ENCODE data around the gene OR6S1. TPM values are rescaled to one million over a fixed set of nuclear protein-coding genes. Genes with fewer than 3 reads are reported as not detected.

Gene OR6S1
- total RNA-seq, 1 donor, result not detected

DNA sequence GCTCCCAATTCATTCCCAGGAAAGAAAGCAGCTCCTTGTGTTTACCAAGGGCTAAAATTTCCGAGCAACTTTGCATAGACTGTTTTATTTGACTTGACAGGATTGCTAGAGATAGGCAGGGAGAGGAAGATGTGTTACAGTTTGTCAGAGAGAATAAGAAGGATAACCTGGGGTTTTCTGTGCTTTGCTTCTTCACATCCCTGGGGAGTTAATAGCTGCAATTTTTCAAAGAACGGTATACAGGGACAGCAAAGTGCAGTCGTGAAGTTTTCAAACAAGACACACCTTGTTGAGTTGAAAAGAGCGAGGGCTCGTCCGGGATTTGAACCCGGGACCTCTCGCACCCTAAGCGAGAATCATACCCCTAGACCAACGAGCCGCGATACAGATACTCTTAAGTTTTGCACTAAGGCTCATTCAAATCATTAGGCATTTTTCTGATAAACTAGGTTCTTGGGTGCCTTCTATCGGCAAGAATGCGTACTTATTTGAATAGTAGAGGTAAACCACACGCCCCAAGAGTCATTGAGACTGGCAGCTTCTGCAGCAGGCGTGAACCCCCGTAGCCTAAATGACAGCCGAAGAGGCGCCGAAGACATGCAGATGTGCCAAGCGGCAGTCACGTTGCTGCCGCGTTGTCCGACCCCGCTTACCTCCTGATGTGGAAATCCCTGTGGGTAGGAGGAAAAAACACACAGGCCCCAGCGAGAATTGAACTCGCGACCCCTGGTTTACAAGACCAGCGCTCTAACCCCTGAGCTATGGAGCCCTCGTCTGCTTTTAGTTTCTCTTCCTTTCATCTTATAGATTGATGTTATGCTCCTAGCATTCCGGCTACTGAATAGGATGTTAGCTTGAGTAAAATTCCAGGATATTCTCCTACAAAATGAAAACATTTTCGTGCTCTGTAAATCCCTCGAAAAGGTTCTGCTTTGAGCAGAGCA lies 28.1 kb downstream of the OR6S1 start:
- DNase-seq (ENCODE audit: insufficient read length, low spot score, missing footprints), result peak; percentile 87
- TF ChIP-seq, protein P1, sequence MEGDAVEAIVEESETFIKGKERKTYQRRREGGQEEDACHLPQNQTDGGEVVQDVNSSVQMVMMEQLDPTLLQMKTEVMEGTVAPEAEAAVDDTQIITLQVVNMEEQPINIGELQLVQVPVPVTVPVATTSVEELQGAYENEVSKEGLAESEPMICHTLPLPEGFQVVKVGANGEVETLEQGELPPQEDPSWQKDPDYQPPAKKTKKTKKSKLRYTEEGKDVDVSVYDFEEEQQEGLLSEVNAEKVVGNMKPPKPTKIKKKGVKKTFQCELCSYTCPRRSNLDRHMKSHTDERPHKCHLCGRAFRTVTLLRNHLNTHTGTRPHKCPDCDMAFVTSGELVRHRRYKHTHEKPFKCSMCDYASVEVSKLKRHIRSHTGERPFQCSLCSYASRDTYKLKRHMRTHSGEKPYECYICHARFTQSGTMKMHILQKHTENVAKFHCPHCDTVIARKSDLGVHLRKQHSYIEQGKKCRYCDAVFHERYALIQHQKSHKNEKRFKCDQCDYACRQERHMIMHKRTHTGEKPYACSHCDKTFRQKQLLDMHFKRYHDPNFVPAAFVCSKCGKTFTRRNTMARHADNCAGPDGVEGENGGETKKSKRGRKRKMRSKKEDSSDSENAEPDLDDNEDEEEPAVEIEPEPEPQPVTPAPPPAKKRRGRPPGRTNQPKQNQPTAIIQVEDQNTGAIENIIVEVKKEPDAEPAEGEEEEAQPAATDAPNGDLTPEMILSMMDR (IDR thresholded peaks at IDR 0.05; ENCODE audit: extremely low read depth, low read depth, low read length), result peak; percentile 83
- Histone ChIP-seq H3K27ac (ENCODE audit: low read depth, low read length) (peak overlapping the region; percentile 68), H3K36me3 (ENCODE audit: insufficient read depth, low read length) (no peaks in the 10 kb centered on the region), H3K9me3 (ENCODE audit: low read depth, low read length) (no peaks in the 10 kb centered on the region), H3K79me2 (ENCODE audit: insufficient read depth, low read length) (no peaks in the 10 kb centered on the region), H4K20me1 (ENCODE audit: insufficient read depth, low read length) (no peaks in the 10 kb centered on the region), H3K27me3 (ENCODE audit: insufficient read depth, low read length) (peaks cover 2% of the 10 kb centered on the region), H3K4me1 (ENCODE audit: insufficient read depth, low read length) (peaks cover 10% of the 10 kb centered on the region), H2AFZ (ENCODE audit: low read length) (peak overlapping the region; percentile 90), H3K4me2 (ENCODE audit: insufficient read depth, low read length) (peak overlapping the region; percentile 91), H3K4me3 (ENCODE audit: insufficient read depth, low read length) (peak overlapping the region; percentile 78)

DNA sequence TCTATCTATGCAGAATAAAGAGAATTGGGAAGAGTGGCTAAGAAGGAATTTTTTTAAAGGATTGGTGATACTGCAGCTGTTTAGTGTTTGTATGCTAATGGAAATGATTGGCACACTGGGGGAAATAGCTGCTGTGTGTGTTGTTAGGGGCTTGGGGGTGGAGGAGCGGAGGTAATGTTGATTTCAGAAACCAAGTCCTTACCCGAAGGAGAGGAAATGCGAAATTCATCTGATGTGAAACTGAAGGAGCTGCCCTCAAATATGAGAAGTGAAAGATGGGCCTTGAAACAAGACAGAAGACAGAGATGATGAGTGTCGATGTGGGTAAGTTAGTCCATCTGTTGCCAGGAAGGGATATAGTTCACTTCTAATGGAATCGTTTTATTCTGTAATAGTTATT lies 29.1 kb downstream of the OR6S1 start:
- Histone ChIP-seq H3K4me2 (ENCODE audit: insufficient read depth, low read length) (no peak overlapping the region), H3K4me3 (ENCODE audit: insufficient read depth, low read length) (no peak overlapping the region), H3K9me3 (ENCODE audit: low read depth, low read length) (no peaks in the 10 kb centered on the region), H3K4me1 (ENCODE audit: insufficient read depth, low read length) (peaks cover 10% of the 10 kb centered on the region), H3K36me3 (ENCODE audit: insufficient read depth, low read length) (no peaks in the 10 kb centered on the region), H4K20me1 (ENCODE audit: insufficient read depth, low read length) (no peaks in the 10 kb centered on the region), H3K27me3 (ENCODE audit: insufficient read depth, low read length) (peaks cover 2% of the 10 kb centered on the region), H3K27ac (ENCODE audit: low read depth, low read length) (no peak overlapping the region), H3K79me2 (ENCODE audit: insufficient read depth, low read length) (no peaks in the 10 kb centered on the region), H2AFZ (ENCODE audit: low read length) (no peak overlapping the region)
- no peak for DNase-seq (ENCODE audit: insufficient read length, low spot score, missing footprints)
- TF ChIP-seq, protein P1 (IDR thresholded peaks at IDR 0.05; ENCODE audit: extremely low read depth, low read depth, low read length), result no peak

DNA sequence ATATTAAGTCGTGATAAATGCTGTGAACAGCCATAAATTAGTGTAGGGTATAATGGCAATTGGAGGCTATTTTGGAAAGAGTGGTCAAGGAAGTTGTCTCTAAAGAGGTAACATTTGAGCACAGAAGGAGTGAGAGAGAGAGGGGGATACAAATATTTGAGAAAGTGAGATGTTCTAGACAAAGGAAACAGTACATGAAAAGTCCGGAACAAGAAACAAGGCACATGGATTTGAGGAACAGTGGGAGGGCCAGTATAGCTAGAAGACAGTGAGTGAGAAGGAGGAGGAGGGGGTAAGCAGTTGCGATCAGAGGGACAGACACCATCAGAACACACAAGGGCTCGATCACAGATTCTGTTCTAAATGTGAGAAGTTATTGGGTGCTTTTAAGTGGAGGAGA lies 30.2 kb downstream of the OR6S1 start:
- Histone ChIP-seq H4K20me1 (ENCODE audit: insufficient read depth, low read length) (no peaks in the 10 kb centered on the region), H3K9me3 (ENCODE audit: low read depth, low read length) (no peaks in the 10 kb centered on the region), H3K79me2 (ENCODE audit: insufficient read depth, low read length) (no peaks in the 10 kb centered on the region), H2AFZ (ENCODE audit: low read length) (no peak overlapping the region), H3K4me3 (ENCODE audit: insufficient read depth, low read length) (no peak overlapping the region), H3K27ac (ENCODE audit: low read depth, low read length) (no peak overlapping the region), H3K36me3 (ENCODE audit: insufficient read depth, low read length) (no peaks in the 10 kb centered on the region), H3K4me2 (ENCODE audit: insufficient read depth, low read length) (no peak overlapping the region), H3K27me3 (ENCODE audit: insufficient read depth, low read length) (no peaks in the 10 kb centered on the region), H3K4me1 (ENCODE audit: insufficient read depth, low read length) (peaks cover 10% of the 10 kb centered on the region)
- TF ChIP-seq, protein P1 (IDR thresholded peaks at IDR 0.05; ENCODE audit: extremely low read depth, low read depth, low read length), result no peak
- DNase-seq (ENCODE audit: insufficient read length, low spot score, missing footprints), result no peak

DNA sequence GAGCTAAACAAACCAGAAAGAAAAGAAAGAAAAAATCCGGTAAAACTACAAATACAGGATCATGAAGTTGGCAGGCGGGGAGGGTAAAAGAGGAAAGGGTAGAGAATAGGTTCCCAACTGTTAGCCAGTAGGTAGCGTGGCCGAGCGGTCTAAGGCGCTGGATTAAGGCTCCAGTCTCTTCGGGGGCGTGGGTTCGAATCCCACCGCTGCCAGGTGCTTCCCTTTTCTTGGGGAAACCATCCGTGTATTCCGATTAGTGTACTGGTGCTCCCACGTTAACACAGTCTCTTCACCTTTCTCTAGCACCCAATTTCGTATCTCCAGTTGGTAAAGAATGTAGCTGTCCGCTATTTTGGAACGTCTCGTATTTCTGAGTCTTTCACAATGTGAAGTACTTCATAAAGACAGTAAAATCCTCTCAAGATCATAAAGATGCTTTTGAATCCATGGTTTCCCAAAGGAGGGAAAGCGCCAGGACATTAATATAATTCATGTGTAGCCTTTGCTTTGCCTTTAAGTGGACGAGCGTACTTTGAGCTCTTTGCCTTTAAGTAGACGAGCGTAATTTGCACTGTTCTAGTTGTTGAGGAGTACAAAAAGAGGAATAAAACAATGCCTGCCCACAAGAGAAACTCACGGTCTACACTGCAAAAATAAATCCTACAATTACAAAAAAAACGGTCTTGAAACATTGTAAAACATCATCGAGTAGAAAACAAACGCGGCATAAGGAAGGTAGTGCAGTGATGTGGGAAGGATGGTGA lies 31.3 kb downstream of the OR6S1 start:
- Histone ChIP-seq H3K27me3 (ENCODE audit: insufficient read depth, low read length) (no peaks in the 10 kb centered on the region), H3K79me2 (ENCODE audit: insufficient read depth, low read length) (no peaks in the 10 kb centered on the region), H3K27ac (ENCODE audit: low read depth, low read length) (peak overlapping the region; percentile 12), H3K4me2 (ENCODE audit: insufficient read depth, low read length) (peak overlapping the region; percentile 77), H4K20me1 (ENCODE audit: insufficient read depth, low read length) (no peaks in the 10 kb centered on the region), H3K4me1 (ENCODE audit: insufficient read depth, low read length) (peaks cover 10% of the 10 kb centered on the region), H3K9me3 (ENCODE audit: low read depth, low read length) (no peaks in the 10 kb centered on the region), H3K36me3 (ENCODE audit: insufficient read depth, low read length) (no peaks in the 10 kb centered on the region), H3K4me3 (ENCODE audit: insufficient read depth, low read length) (peak overlapping the region; percentile 88), H2AFZ (ENCODE audit: low read length) (peak overlapping the region; percentile 94)
- TF ChIP-seq, protein P1 (IDR thresholded peaks at IDR 0.05; ENCODE audit: extremely low read depth, low read depth, low read length), result no peak
- DNase-seq (ENCODE audit: insufficient read length, low spot score, missing footprints), result peak; percentile 86

Measured in osteoblast (primary cell).